ENCODE data around the gene MOB3C.

Gene MOB3C

DNA sequence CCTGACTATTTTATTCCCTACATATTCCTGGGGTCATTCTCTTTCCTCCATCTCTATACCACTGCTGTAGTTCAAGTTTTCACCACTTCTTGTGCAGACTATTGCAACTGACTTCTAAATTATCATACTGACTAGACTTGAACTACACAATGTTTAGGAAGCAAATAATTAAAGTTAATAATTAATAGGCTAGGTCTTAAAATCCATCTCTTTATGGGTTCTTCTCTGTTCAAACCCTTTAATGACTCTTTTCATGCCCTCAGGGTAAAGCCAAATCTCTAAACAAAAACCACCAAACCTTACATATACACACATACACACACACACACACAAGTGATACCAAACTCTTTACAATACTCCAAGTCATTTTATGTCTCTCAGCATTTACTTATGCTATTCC, 22.3 kb upstream of the MOB3C start:
- DNase-seq (ENCODE audit: low spot score) = no peak

DNA sequence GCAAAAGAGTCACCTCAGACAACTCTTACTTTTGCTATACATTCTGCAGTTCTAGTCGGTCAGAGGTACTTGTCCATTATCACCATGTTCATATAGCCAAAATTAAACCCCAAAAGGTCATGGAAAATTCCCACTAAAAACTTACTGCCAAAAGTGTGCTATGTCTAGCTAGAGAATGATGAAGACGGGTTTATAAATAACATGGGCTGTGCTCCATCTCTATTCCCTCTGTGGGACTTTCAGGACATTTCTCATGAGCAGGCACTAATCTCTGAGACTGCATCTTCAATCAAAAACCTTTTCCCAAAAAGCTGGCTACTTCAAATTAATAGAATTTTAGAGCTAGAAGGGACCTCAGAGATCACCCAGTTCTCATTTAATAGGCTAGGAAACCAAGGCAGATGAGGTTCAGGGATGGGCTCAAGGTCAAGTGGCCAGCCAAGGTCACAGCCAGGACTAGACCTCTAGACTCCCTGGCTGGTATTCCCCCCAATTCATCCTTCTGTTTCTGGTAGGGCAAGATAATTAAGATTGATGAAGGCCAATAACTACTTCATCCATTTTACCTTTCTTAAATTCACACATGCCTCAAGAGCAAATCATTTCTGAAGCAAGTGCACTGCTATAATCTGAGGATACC, 21.0 kb upstream of the MOB3C start:
- no peak for DNase-seq (ENCODE audit: low spot score)

DNA sequence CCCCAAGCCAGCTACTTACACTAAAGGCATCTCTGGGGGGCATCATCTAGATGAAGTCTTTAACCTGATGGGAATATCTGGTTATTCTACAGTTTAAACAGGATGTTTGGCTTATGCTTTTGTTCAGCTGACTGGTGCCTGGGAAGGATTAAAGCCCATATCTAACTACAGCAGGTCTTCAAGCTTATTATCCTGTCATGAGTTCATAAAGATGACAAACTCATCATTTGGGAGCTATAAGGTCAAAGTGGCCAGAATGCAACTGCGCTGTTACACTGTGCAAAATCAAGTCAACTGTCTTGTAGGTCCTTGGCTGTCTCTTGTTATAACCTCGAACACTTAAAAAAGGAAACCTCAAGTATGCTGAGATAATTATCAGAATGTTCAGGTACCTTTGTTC, 18.6 kb upstream of the MOB3C start:
- no peak for DNase-seq (ENCODE audit: low spot score)

DNA sequence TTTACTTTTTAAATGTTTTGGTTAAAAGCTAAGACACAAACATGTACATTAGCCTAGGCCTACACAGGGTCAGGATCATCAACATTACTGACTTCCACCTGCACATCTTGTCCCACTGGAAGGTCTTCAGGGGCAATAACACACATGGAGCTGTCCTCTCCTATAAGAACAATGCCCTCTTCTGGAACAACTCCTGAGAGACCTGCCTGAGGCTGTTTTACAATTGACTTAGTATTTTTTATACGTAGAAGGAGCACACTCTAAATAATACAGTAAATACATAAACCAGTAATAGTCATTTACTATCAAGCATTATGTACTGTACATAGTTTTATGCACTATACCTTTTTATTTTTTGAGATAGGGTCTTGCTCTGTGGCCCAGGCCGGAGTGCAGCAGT, 14.1 kb upstream of the MOB3C start:
- no peak for DNase-seq (ENCODE audit: low spot score)

DNA sequence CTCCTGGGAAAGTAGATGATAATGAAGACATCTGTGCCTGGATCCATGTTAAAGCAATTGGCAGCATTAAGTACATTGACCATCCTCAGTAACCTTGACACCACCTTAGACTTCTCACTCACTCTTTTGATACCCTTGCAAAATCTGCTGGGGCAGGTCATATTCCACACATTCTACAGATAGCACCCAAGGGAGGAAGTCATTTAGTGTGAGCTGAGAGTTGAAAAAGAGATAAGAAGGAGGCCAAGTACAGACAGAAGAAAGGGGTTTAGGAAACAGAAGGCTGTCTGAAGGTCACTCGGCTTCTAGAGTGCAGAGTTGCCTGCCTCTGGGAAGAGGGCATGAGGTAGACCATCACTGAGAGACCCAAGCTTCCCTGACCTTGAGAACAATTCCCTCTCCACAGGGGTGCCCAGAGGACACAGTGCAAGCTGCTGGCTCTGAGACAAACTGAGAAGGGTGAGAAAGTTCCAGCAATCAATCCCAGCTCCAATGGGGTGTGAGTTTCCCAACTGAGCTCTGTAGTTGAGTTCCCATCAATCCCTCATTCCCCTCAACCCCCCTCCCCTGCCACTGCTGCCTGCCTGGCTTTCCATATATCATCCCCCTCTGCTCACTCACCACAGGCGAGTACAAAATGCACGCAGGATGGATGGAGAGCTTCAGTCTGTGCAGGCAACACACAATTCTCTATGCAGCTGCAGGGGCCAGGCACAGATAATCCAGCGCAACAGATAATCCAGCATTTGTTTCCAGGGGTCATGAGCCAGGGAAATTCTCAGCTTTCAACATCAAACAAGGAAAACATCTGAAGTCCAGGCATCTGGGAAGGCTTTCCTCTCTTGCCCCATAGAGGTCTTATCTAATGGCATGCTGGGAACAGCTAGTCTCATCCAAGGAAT, 7.4 kb upstream of the MOB3C start:
- no peak for DNase-seq (ENCODE audit: low spot score)

DNA sequence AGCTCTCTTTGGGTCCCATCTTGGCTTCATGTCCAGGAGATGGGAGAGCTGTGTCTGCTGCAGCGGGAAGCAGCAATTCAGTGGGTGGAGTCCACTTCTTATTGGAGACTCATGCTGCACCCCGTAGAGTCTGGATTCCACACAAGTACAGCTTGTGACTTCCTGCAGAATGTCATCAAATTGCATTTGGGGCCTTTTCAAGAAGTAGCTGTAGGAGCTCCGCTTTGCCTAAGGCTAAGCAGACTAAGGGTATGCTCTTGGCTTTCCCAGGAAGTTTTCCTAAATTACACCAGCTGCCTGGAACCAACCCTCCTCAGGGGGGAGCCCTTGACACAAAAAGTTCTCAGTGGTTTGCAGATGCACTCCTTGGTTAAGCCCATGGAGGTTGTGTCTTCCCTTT, 5.7 kb upstream of the MOB3C start:
- no peak for DNase-seq (ENCODE audit: low spot score)

DNA sequence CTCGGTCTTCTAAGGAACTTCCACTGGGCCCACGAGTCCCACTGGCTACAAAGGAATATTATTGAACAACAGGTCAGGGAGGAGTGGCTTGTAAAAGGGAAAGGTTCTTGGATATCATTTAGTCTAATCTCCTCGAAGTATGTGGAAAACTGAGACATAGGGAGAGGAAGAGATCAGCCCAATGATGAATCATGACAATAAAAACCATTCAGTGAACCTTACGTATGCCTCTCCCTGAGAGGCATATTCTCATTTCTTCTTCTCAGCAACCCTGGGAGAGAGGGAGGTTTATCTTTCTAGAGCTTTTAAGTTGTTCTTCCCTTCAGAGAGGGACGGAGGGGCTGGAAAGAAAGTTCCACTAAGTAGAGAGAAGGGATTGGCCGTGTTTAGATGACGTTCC, 5.3 kb upstream of the MOB3C start:
- no peak for DNase-seq (ENCODE audit: low spot score)

DNA sequence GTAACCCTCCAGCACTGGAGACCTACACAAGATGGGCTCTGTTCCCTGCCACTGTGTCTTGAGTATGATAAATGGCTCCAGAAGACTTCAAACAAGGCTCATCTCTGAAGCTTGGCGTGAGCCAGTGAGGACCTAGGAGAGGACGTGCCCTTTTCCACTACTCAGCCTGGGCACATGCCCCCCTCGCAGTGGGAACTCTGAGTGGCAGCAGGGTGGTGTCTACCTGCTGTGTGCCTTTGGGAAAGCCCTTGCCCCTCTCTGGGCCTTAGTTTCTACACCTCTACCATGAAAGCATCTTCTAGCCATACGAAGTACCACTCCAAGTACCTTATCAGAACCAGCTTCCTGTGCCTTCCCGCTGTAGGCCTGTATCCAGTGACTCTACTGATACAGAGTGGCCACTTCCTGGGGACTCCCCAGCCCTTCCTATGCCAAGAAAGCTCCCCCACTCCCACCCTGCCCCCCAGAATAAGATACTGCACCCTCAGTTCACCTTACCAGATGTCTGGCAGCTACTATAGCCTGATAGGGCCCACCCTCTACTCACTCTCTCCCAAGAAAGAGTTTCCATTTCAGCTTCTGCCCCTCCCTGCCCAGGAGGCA, 3.1 kb upstream of the MOB3C start:
- DNase-seq (ENCODE audit: low spot score) = no peak

DNA sequence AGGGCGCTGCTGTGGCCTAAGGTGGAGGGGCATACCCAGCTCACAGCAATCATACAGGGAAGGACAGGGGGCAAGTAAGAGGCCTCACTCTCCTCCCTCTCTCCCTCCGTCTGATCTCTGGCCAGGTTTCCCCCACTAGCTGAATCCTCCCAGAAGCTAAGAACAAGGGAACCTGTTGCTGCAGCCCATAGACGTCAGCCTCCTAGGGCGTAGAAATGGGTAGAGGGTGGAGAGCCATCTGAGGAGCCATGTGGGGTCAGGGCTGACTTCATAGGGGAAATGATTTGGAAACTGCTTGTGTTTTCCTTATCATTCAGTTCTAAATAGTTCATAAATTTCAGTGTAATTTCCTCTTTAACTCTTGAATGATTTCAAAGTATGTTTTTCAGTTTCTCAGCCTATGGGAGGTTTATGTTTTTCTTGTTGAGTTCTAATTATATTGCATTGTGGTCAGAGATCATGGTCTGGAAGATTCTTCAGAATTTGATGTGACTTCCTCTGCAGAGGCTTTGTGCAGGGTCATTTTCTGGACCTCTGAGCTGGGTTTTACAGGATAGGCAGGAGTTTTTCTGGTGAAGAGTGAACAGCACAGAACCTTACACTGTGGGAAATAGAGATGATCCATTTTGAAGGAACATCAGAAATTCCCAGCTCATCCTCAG, 2.3 kb upstream of the MOB3C start:
- DNase-seq (ENCODE audit: low spot score) = no peak

DNA sequence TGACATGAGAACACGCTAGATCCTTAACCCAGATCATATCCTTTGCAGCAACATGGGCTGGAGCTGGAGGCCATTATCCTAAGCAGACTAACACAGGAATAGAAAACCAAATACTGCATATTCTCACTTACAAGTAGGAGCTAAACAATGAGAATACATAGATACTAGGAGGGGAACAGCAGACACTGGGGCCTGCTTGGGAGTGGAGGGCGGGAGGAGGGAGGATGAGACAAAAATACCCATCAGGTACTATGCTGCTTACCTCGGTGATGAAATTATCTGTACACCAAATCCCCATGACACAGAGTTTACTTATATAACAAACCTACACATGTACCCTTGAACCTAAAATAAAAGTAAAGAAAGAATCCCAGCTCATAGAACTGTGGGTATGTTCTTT, 1.2 kb upstream of the MOB3C start:
- DNase-seq (ENCODE audit: low spot score) = no peak

DNA sequence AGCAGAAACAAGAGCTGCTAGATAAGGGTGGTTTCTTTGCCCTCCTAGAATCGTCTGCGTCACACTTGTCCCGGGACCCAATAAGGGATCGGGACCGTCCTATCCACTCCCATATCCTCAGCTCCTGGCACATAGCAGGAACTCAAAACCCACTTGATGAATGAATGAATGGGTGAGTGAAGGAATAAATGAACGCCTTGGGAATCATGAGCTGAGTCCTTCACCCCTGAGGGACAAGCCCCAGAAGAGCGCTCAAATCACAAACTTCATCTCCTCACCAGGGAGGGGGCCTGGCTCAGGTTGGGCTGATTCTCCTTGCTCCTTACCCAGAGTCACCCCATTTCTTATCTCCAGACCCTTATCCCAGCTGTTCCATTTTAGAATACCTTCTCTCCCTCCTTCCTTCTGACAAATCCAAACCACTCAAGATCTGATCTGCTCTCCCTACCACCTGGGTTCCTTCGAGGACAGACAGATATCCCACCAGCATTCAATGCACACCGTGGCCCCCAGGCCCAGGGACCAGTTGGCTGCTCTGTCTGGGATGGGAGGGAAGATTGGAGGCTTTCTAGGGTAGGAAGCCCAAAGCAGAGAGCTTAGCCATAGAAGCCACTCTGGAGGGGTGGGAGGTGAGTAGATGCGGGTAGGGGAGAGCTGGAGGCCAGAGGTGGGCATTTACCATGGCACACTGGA, 643 bp upstream of the MOB3C start:
- DNase-seq (ENCODE audit: low spot score) = no peak

DNA sequence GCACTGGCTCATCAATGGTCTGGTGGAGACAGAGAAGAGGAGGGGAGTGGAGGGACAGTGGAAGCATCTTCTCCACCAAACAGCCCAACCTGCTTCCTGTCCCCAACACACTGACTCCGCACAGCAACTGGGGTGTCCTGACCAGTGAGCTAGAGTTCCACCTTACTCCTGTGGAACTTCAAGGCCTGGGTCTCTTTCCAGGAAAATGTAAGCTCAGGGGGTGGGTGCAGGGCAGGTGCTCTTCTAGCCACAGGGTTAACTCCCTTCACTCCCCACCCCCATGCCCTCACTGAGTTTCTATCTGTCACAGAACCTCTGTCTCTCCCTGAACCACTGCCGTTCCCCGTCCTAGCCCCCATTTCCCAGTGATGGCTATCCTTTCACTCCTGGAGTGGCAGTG, 876 bp downstream of the MOB3C start:
- DNase-seq (ENCODE audit: low spot score) = no peak

DNA sequence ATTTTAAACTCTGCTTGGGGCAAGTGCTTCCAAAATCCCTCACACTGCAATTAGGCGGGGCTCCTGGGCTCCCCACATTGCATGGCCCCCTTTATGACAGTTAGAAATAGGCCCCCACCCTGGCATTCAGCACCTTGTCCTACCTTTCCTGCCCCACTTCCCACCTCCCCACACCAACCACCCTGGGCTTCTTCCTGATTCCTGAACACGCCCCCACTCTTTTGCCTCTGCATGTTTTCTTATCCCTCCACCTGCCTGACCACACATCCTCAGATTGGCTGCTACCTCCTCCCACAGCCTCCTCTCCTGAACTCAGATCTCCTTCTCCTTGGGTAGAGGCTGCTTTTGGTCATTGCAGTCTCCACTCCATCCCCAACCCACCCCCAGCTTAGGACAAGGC, 1.5 kb downstream of the MOB3C start:
- DNase-seq (ENCODE audit: low spot score) = no peak

DNA sequence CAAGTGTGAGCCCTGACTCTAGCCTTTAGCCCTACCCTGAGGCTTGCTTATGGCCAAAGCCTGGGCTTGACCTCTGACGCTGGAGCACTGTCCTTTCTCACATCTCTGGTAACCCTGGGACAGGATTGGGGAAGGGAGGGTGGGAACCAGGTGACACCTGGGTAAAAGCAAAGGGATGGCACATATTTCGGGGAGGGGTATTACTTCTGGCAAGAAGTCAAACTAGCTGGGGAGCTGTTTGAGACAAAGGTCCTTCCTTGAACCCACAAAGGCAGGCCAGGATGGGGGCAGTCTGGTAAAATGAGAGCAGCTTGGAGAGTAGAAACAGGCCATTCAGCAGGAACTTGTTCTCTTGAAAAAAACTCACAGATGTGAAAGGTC, 2.0 kb downstream of the MOB3C start:
- DNase-seq (ENCODE audit: low spot score) = no peak

DNA sequence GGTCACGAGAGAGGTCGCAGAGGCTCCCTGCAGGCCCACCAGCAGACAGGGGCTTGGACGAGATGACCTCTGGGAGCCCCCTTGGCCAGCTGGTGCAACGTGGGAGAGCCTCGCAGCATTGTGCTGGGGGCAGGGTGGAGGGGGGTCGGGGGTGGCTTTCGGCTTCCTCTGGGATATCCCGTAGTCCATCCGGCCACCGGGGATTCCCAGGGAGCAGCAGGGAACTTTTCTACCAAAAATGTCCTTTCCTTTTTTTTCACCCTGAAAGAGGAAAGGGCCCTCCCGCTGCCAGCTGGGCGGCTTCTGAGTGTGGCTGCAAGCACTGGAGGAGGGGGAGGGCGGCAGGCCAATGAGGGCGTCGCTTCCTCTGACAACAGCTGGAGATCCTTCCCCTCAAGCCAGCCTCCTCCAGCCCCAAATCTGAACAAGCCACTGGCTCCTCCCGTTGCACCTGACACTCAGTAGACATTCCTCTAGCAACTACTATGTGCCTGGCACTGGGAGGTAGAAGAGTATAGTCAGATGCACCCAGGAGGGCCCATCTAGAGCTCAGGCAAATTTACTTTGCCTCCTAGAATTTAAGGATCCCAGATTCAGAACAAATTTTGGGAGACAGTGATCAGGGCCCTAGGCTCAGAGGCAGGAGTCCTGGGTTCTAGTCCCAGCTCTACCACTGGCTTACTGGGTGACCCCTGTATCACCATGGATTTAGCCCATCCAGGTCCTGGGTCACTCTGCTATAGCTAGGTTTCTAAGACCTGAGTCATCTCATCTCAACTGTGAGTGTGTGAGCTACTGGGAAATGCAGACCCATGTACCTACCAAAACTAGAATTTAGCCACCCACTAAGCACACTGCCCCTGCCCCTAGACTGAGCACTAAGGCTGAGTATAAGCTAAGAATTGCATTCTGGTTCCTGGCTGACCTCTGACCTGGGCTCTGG, 2.7 kb downstream of the MOB3C start:
- DNase-seq (ENCODE audit: low spot score) = peak; percentile 70

DNA sequence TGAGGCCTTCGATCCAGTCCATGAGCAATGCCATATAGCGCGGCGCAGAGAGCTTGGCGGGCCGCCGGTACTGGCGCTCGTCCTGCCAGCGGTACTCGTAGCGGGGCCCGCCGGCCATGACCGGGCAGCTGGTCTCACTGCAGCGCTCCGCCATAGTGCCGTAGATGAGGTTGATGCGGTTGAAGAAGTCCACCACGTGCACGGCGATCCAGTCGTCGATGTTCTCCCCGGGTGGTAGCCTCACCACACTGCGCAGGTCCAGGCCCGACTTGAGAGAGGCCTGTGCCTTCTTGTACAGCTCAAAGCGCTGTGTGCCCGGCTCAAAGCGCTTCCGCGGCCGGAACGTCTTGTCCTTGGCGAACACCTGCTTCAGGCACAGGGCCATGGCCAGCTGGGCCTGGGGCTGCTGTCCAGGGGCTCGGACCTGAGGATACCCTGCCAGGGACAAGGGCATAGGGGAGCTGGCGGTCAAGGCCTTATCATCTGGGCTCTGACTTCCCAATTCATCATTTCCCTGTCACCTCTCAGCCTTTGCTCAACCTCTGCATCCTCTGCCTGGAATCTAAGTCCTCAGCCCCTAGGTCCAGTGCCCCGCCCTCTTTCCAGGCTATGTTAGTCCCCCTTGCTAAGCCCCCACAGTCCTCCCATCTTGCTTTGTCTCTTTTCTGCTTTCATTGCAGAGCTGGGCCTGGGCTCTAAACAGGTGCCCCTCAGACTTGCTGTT, 3.5 kb downstream of the MOB3C start:
- no peak for DNase-seq (ENCODE audit: low spot score)

DNA sequence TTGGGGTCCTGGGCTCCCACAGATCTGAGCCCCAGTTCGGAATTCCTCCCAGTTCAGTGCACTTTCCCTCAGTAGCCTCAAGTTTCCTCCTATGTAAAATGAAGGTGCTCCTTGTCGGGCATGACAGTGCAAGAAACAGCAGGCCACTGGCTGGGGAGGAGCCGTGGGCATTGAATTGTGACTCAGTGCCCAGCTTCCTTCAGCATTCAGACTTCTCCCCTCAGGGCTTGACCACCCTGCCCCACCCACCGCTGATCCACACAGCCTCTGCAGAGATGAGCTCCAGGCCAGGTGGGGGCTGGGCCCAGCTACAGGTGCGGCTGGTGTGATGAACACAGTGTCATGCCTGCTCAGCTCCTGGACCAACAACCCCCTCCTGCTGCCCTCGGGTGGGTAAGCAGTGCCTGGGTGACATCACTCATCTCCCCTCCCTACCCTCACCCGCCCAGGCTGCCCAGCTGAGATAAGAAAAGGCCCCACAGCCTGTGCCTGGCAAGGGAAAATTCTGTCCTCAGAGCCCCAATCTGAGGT, 4.9 kb downstream of the MOB3C start:
- no peak for DNase-seq (ENCODE audit: low spot score)

DNA sequence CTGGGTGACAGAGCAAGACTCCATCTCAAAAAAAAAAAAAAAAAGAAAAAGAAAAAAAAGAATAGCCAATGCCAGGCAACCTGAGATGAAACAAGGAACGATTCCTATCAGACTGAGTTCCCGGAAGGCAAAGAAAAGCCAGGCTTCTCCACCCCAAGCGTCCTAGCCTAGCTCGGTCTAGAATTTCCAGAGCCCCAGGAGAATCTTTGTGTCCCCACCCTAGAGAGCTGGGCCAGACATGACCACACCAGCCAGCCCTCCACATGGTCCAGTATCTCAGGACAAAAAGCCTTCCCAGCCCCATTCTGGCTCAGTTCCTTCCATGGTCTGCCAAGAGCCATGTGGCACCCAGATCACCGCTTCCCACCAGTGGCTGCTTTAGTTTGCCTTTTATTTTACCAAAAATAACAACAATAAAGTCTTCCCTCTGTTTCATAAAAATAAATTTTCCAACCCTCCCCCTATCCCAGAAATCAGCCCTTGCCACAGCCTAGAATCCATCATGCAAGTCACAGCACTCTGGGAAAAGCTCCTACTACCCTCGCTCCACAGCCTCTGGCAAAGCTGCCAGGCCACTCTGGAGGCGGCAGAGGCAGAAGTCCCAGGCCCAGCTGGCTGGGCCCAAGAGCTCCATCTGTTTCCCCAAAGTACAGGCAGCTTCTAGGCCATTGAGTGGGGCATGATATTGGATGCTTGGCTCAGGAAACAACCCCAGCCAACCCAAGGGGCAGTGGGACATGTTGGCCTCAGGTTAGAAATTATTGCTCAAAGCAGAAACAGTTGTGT, 9.1 kb downstream of the MOB3C start:
- no peak for DNase-seq (ENCODE audit: low spot score)

DNA sequence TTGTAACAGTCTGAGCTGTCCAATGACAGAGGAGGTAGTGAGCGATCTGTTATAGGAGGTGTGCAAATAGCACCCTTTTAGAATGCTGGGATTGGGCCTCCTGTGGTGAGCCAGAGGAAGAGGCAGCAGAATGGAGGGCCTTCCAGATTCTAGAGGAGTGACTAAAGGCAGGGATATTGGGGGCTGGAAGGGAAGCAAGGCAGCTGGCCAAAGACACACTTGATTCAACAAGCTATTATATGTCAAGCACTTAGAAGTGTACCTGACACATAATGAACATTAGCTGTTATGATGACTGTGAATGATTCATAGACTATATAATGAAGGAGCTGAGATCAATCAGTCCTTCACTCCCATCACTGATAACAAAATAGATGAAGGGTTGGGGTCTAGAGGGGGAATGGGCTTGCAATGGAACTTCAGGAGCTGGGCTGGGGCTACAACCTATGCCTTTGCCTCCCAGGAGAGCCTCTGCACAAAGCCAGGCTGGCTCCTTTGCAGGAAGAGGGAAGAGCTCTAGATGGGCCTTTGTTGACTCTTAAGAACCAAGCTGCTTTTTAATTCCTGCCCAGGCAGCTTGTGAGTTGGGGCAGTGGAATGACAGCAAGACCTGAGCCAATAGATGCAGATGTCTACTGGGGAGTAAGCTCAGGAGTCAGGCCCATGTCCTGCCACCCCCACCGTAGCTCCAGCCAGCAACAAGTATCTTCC, 10.2 kb downstream of the MOB3C start:
- DNase-seq (ENCODE audit: low spot score) = no peak
